Limb (tissue), 2 donors: ENCODE results near the gene USP6NL.
"Not testable (repeated sequence)": the region's sequence is repeated elsewhere in the genome, so short reads cannot be mapped to it uniquely, and the experiment has no call there.

Experiments
- DNase-seq, 2 donors: peaks; one replicate each; pipeline ENCODE4 v3.0.0-alpha.2; 2016; ENCODE audit errors: extremely low spot score in 2 of 2

The USP6NL gene

GRCh38 chr10:11520892-11521291 lies 90.6 kb downstream of the USP6NL start:
- no peak for DNase-seq

GRCh38 chr10:11517150-11517549 lies 94.3 kb downstream of the USP6NL start:
- DNase-seq, result no peak

GRCh38 chr10:11516431-11516746 lies 95.1 kb downstream of the USP6NL start:
- no peak for DNase-seq

GRCh38 chr10:11515596-11516430 lies 95.6 kb downstream of the USP6NL start:
- DNase-seq, result peak; percentile 42 to 70

- no peak for DNase-seq
Observed at GRCh38 chr10:11513727-11514126, 97.7 kb downstream of the USP6NL start.

- no peak for DNase-seq
Observed at GRCh38 chr10:11512596-11512995, 98.9 kb downstream of the USP6NL start.

GRCh38 chr10:11511321-11511720 lies 100.1 kb downstream of the USP6NL start:
- DNase-seq, result no peak

GRCh38 chr10:11510736-11511135 lies 100.7 kb downstream of the USP6NL start:
- DNase-seq, result no peak

- no peak for DNase-seq
Observed at GRCh38 chr10:11510281-11510680, 101.2 kb downstream of the USP6NL start.

- no peak for DNase-seq
Observed at GRCh38 chr10:11509036-11509435, 102.4 kb downstream of the USP6NL start.

- DNase-seq, result no peak
Observed at GRCh38 chr10:11506247-11506789, 105.1 kb downstream of the USP6NL start.

GRCh38 chr10:11505639-11506038 lies 105.8 kb downstream of the USP6NL start:
- DNase-seq, result no peak

- DNase-seq, result no peak
Observed at GRCh38 chr10:11504566-11505285, 106.7 kb downstream of the USP6NL start.

- DNase-seq, result no peak
Observed at GRCh38 chr10:11501600-11501999, 109.8 kb downstream of the USP6NL start.

GRCh38 chr10:11499425-11500071 lies 111.9 kb downstream of the USP6NL start:
- DNase-seq, result no peak

- DNase-seq, result no peak
Observed at GRCh38 chr10:11498399-11498798, 113.1 kb downstream of the USP6NL start.

- not testable (repeated sequence) for DNase-seq
Observed at GRCh38 chr10:11494923-11495322, 116.5 kb downstream of the USP6NL start.

- DNase-seq, result no peak
Observed at GRCh38 chr10:11493646-11494045, 117.8 kb downstream of the USP6NL start.

- no peak for DNase-seq
Observed at GRCh38 chr10:11491087-11491486, 120.4 kb downstream of the USP6NL start.

GRCh38 chr10:11489591-11489990 lies 121.9 kb downstream of the USP6NL start:
- no peak for DNase-seq

- DNase-seq, result no peak
Observed at GRCh38 chr10:11488126-11488525, 123.3 kb downstream of the USP6NL start.
